Endodermal cell (in vitro differentiated cells): ENCODE measurements around the gene NBR1. TPM values are rescaled to one million over a fixed set of nuclear protein-coding genes. Genes with fewer than 3 reads are reported as not detected.
A peak's percentile ranks its signal among the peaks of the same experiment; 100 is the strongest.

ENCODE experiments used
- DNase-seq: peaks from one replicate; pipeline ENCODE4 v3.0.0-alpha.2; 2017
- H3K27ac ChIP-seq: 2 replicates; pipeline ENCODE4 v1.5.1; 2013; ENCODE audit warnings: mild to moderate bottlenecking, low read depth, low read length, moderate library complexity
- H3K27me3 ChIP-seq: 2 replicates; pipeline ENCODE4 v1.6.1; 2013; ENCODE audit warnings: mild to moderate bottlenecking, low read length, moderate library complexity; ENCODE audit not compliant: insufficient read depth, control insufficient read depth, poor library complexity, severe bottlenecking
- H3K36me3 ChIP-seq: 2 replicates; pipeline ENCODE4 v1.7.0; 2013; ENCODE audit warnings: mild to moderate bottlenecking, low read length, moderate library complexity; ENCODE audit not compliant: control insufficient read depth, insufficient read depth
- H3K4me1 ChIP-seq: one replicate; pipeline ENCODE4 v1.7.0; 2013; ENCODE audit warnings: low read length; ENCODE audit not compliant: control insufficient read depth, insufficient read depth
- H3K4me3 ChIP-seq: 2 replicates; pipeline ENCODE4 v1.5.1; 2013; ENCODE audit warnings: mild to moderate bottlenecking, low read length, moderate library complexity
- H3K9ac ChIP-seq: 2 replicates; pipeline ENCODE4 v1.6.1; 2013; ENCODE audit warnings: mild to moderate bottlenecking, low read length, moderate library complexity; ENCODE audit not compliant: poor library complexity, severe bottlenecking; ENCODE audit errors: extremely low read depth
- H3K9me3 ChIP-seq: 2 replicates; pipeline ENCODE4 v1.6.1; 2013; ENCODE audit warnings: mild to moderate bottlenecking, low read length, moderate library complexity; ENCODE audit not compliant: control insufficient read depth
- H3K27ac Mint-ChIP-seq: 2 replicates; pipeline ENCODE4 v1.8.0; 2020; ENCODE audit warnings: mixed read lengths
- H3K27me3 Mint-ChIP-seq: 2 replicates; pipeline ENCODE4 v1.8.0; 2021; ENCODE audit warnings: mild to moderate bottlenecking, mixed read lengths; ENCODE audit not compliant: insufficient read depth
- H3K36me3 Mint-ChIP-seq: 2 replicates; pipeline ENCODE4 v1.8.0; 2020; ENCODE audit warnings: low read depth, mixed read lengths
- H3K4me1 Mint-ChIP-seq: 2 replicates; pipeline ENCODE4 v1.8.0; 2020; ENCODE audit warnings: mixed read lengths
- H3K4me3 Mint-ChIP-seq: 2 replicates; pipeline ENCODE4 v1.8.0; 2020; ENCODE audit warnings: mild to moderate bottlenecking, moderate library complexity, mixed read lengths
- H3K9me3 Mint-ChIP-seq: 2 replicates; pipeline ENCODE4 v1.8.0; 2020; ENCODE audit warnings: mild to moderate bottlenecking, mixed read lengths
- WGBS, 2 experiments: methylation state at CpG; one replicate each; pipeline versions ENCODE4 v1.1.5 to v1.1.7; 2013; ENCODE audit warnings: missing lambda C conversion rate in 2 of 2, mixed read lengths in 1 of 2; ENCODE audit not compliant: insufficient coverage in 1 of 2, insufficient read length in 1 of 2; 5-methylcytosine and 5-hydroxymethylcytosine counted together
- total RNA-seq, 2 donors: library from RNA; stranded (reverse); fragmentation: NEBNext Ultra II Directional in 1 of 2; extraction: Animal tissue kit (Norgen Biotek cat#: 25700) in 1 of 2; gene quantifications; 2 replicates in 1 of 2; 3 replicates in 1 of 2; pipeline ENCODE4 v1.2.1, GENCODE V29; 2021
- TF ChIP-seq, protein P1 (sequence below): fragments of 200-600 bp; sonication (generic); conservative IDR thresholded peaks from 2 replicates; pipeline ENCODE4 v1.5.0; 2021; ENCODE audit warnings: antibody characterized with exemption, mild to moderate bottlenecking

Gene NBR1
- total RNA-seq, 2 donors from 2014 or later = 53.2 to 55.7 TPM

DNA sequence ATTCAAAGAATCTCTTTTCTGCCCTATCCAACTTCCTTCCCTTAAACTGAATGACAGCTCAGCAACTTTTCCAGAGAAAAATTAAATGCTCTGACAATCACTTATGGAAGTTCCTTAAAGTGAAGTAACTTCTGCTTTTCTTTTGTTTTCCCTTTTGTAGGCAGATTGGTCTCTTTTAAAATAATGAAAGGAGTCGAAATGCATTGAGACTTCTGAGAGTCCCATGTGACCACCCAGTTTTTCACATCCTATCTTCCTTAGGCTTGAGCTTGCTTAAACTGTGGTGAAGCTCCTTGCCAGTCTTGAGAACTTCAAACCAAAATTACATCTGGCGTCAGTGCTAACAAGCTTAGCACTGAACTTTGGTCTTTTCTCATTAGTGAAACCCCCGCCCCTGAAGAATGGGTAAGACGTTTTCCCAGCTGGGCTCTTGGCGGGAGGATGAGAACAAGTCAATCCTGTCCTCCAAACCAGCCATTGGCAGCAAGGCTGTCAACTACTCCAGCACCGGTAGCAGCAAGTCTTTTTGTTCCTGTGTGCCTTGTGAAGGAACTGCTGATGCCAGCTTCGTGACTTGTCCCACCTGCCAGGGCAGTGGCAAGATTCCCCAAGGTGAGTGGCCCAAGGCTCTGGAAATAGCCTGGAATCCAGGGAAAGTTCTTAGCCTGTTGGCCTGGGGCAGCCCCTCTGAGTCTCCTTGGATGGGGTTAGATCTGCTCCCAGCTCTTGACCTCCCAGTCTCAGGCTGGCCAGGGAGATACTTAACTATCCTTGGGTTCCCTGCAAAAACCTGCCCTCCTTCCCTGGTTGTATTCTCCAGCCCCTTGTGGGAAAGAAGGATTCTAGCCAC lies 41.9 kb downstream of the NBR1 start:
- Mint-ChIP-seq H3K27me3 (no peaks in the 10 kb centered on the region), H3K36me3 (peaks cover 53% of the 10 kb centered on the region), H3K9me3 (no peaks in the 10 kb centered on the region), H3K4me1 (peaks cover 21% of the 10 kb centered on the region), H3K4me3 (peak overlapping the region; percentile 81), H3K27ac (peak overlapping the region; percentile 96)
- TF ChIP-seq, protein P1, sequence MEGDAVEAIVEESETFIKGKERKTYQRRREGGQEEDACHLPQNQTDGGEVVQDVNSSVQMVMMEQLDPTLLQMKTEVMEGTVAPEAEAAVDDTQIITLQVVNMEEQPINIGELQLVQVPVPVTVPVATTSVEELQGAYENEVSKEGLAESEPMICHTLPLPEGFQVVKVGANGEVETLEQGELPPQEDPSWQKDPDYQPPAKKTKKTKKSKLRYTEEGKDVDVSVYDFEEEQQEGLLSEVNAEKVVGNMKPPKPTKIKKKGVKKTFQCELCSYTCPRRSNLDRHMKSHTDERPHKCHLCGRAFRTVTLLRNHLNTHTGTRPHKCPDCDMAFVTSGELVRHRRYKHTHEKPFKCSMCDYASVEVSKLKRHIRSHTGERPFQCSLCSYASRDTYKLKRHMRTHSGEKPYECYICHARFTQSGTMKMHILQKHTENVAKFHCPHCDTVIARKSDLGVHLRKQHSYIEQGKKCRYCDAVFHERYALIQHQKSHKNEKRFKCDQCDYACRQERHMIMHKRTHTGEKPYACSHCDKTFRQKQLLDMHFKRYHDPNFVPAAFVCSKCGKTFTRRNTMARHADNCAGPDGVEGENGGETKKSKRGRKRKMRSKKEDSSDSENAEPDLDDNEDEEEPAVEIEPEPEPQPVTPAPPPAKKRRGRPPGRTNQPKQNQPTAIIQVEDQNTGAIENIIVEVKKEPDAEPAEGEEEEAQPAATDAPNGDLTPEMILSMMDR = no peak
- no peaks in the 10 kb centered on the region for H3K27me3 ChIP-seq
- H3K36me3 ChIP-seq = peaks cover 50% of the 10 kb centered on the region
- peak overlapping the region; percentile 76 for H3K9ac ChIP-seq
- H3K4me1 ChIP-seq = peaks cover 8% of the 10 kb centered on the region
- 82 to 91% methylated on average over 7 of the region's 7 CpGs for WGBS, 2 experiments
- DNase-seq = no peak
- H3K4me3 ChIP-seq = peak overlapping the region; percentile 81
- H3K9me3 ChIP-seq = no peaks in the 10 kb centered on the region
- H3K27ac ChIP-seq = no peak overlapping the region

DNA sequence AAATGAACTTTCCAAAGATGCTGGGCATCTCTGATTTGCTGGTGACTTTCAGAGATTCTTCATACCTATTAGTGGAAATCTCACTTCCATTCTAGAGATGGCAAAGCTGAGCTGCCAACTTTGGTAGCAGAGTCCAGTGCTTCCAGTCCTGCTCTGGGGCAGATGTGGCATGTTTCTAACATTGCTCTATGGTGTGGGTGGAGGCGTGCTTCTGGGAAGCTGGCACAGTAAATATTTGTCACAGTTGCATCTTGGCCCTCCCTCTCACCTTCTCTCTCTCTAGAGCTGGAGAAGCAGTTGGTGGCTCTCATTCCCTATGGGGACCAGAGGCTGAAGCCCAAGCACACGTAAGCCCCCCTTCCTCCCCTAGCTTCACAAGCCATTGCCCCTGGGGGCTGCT lies 42.5 kb downstream of the NBR1 start:
- H3K4me3 ChIP-seq = peak overlapping the region; percentile 81
- Mint-ChIP-seq H3K9me3 (no peaks in the 10 kb centered on the region), H3K36me3 (peaks cover 48% of the 10 kb centered on the region), H3K27me3 (no peaks in the 10 kb centered on the region), H3K27ac (no peak overlapping the region), H3K4me1 (peaks cover 21% of the 10 kb centered on the region), H3K4me3 (no peak overlapping the region)
- TF ChIP-seq, protein P1 = no peak
- no peaks in the 10 kb centered on the region for H3K9me3 ChIP-seq
- DNase-seq = no peak
- H3K27ac ChIP-seq = no peak overlapping the region
- WGBS, 2 experiments = 95 to 100% methylated on average over 1 of the region's 2 CpGs
- peaks cover 10% of the 10 kb centered on the region for H3K4me1 ChIP-seq
- H3K27me3 ChIP-seq = no peaks in the 10 kb centered on the region
- peaks cover 44% of the 10 kb centered on the region for H3K36me3 ChIP-seq
- H3K9ac ChIP-seq = no peak overlapping the region

DNA sequence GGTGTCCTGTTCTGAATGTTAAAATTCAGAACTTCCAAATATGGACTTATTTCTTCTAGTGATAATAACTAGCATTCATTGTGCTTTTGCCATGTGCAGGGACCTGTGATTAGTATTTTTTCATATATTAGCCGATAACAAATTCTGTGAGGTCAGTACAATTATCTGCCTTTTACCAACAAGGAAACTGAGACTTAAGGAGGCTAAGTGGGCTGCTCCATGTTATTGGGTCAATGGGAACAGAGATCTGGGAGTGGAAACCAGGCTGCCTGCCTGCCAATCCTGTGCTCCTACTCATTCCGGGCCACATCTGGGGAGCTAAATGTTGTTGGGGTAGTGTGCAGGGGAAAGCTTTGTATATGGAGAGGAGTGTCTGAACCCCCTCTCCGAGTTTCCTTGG lies 44.3 kb downstream of the NBR1 start:
- Mint-ChIP-seq H3K9me3 (no peaks in the 10 kb centered on the region), H3K4me1 (peaks cover 21% of the 10 kb centered on the region), H3K27me3 (no peaks in the 10 kb centered on the region), H3K27ac (no peak overlapping the region), H3K36me3 (peaks cover 37% of the 10 kb centered on the region), H3K4me3 (no peak overlapping the region)
- Histone ChIP-seq H3K4me3 (no peak overlapping the region), H3K36me3 (peaks cover 34% of the 10 kb centered on the region), H3K4me1 (peaks cover 16% of the 10 kb centered on the region), H3K27me3 (no peaks in the 10 kb centered on the region), H3K9ac (no peak overlapping the region), H3K9me3 (no peaks in the 10 kb centered on the region), H3K27ac (no peak overlapping the region)
- 91 to 100% methylated on average over 1 to 3 of the region's 3 CpGs for WGBS, 2 experiments
- no peak for DNase-seq
- TF ChIP-seq, protein P1 = no peak
